HG02884 (cell line): Measurements from ENCODE around the gene KRTAP21-1.
"Not testable (repeated sequence)": the region's sequence is repeated elsewhere in the genome, so short reads cannot be mapped to it uniquely, and the experiment has no call there.

Source experiments
- ATAC-seq: cut with Tn5 transposase; IDR thresholded peaks from one replicate; pipeline ENCODE4 v1.9.1; 2021; ENCODE audit warnings: mild to moderate bottlenecking, moderate library complexity; ENCODE audit not compliant: unreplicated experiment

Gene KRTAP21-1

DNA sequence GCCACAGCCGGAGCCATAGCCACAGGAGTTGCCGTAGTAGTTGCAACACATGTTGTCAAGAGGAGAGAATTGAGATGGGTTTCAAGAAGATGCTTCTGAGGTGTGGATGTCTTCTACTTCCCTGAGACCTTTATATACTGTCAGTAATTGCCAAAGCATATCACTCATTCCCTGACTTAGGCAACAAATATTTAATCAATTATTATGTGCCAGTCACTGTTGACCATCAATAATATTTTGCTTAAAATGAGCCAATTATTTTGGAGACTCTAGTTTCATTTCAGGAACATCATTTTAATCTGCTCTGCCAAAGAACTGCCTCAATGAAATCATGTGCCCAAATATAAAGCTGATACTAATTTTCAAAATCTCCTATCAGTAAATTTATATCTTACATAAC, at the start of gene KRTAP21-1:
TSS of gene KRTAP21-1 (minus strand) at position 101 of the 400 bp plus-strand sequence. CDS start at position 51, 50 bp downstream.
- ATAC-seq = not testable (repeated sequence)

DNA sequence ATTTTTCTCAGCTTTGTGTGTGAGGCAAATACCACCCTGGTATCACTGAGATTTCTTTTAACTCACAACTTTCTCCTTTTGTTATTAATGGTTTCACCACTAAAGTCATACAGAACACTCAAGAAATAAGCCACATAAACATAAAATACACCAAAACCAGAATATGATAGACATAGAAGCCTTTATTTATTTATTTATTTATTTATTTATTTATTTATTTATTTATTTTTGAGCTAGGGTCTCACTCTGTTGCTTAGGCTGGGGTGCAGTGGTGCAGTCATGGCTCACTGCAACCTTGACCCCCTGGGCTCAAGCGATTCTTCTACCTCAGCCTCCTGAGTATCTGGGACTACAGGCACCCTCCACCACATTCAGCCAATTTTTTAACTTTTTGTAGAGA, 45.4 kb upstream of the KRTAP21-1 start:
- ATAC-seq = no peak

DNA sequence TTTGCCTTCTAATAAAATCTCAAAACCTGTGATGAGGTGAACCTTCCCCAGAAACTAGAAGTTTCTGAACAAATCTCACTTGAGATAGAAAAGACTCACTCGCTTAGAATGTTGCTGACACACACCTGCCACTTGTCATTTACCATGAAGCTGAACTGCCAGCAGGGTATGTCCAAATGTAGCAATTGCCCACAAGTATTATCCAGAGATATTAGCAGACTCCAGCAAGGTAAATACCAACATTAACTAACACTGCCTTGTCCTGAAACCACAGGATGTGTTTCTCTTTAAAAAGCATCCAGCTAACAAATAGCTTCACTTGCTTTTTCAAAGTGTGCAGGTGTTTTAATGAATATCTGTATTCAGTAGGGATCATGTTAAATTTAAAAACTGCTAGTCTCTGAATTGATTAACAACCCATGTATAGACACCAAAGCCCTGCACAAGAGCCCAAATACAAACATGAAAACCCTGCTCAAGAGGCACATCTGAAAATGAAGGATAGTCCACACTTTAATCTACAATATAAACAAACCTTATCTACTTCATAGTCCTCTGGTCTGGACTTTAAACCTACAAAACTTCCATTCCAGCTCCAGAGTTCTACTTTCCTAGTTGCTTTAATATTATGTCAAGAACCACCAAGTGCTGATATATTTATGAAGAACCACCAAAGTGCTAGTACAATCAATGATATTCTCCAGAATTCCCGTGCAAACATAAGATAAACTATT, 38.5 kb upstream of the KRTAP21-1 start:
- no peak for ATAC-seq

DNA sequence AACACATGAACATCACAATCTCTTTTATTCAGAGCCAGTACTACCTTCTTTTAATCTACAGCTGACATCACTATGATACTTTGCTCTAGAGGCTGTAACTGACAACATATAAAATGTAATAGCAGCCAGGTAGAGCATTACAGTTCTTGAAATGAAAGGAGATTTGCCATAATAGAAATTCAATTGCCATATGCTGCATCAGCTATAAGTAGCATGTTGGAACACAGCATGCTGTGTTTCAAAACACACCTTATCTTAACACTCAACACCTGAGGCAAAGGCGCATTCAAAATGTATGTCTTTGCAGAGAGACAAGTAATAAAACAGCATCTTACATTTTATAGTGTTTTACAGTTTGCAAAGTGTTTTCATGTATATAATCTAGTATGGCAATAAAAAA, 24.0 kb upstream of the KRTAP21-1 start:
- ATAC-seq = no peak

DNA sequence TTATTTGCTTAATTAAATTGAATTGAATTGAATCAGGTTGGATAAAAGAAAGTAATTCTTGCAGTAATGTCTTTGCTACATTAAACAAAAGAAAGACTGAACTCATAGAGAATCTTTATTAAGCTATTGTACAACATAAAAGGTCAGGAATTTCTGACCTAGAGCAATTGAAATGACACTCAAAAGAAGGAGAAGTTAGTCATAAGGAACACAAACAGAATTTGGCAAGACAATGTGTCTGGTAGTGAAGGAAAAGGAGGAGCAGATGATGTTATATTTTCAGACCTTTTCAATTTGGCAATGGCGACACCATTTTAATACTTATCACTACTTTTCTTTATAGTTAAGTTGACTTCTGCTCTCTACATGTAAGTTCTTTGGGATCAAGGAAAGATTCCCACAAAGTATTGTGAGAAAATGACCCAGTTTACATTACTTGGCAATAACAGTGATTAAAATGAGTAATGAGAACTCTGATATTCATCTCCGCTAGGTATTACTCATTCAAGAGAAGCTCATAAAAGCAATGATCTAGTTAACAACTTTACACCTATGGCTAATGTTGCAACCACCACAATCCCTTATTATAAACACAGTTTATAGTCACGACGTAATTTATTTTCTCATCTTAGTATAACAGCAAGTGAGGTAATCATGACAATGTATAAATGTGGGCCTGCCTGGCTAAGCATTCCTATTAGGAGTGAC, 14.7 kb upstream of the KRTAP21-1 start:
- no peak for ATAC-seq

DNA sequence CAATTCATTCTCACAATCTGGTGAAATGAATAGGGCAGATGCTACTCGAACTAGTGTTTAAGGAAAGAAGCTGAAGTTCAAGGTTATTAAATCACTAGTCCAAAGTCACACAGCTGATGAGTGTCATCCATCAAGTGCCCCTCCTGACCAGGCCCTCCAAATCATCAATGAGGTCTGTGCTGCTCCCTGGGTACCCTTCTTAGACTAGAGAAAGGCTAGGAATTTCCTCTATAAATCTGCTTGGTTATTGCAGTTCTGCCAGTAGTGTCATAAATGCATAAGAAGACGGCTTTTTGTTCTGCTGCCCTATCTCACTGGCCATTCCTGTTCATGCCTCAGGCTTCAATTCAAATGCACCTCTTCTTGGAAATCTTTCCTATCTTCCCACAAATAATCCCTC, 5.5 kb upstream of the KRTAP21-1 start:
- no peak for ATAC-seq

DNA sequence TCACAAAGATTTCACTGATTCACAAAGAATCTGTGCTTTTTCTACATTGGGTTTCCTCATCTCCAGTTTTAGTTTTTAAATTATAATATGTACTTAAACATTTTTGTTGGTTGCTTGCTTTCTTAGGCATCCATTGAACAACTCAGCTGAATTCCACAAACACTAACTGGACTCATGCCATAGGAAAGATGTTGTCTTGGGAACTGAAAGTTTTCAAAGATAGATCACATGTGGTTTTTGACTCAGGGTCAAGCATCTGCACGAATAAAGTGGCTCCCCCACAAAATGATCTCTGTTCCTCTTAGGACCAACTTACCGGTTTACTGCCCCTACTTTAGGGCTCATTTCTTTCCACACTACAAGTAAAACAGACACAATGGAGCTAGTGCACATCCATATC, 3.1 kb upstream of the KRTAP21-1 start:
- no peak for ATAC-seq

DNA sequence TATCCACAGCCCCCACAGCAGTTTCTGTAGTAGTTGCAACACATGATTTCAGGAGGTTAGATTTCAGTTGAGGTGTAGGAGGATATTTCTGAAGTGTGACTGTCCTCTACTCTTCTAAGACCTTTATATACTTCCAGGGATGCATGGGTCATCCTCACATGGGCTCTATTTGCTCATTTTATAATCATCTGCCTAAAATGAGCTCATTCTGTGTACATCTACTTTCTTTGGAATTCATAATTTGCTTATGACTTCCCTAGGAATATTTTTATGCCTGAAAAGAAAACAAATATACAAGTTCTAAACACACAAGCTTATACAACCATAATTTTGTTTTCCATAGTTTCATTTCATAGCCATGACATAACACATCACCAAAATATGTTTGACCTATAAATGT, 8.1 kb downstream of the KRTAP21-1 start, which contains the start of gene KRTAP21-2:
TSS of gene KRTAP21-2 (minus strand) at position 101 of the 400 bp plus-strand sequence. CDS start at position 44, 57 bp downstream.
- ATAC-seq = no peak

DNA sequence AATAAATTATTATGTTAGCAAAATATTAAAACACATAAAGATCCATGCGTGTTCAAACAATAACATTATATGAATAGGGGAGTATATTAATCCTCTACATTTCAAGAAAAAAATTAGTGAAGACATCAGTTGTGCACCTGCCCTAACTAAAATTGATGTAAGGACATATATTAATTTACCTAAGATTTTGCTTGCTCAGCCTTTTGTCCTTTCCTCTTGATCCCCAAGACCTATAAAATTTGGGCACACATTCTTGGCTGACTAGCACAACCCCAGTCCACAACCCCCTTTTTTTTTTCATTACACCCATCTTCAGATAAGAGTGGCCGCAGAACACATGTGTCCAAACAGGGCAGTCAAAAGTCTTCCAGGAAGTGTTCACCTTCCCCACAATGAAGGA, 14.8 kb downstream of the KRTAP21-1 start:
- no peak for ATAC-seq

DNA sequence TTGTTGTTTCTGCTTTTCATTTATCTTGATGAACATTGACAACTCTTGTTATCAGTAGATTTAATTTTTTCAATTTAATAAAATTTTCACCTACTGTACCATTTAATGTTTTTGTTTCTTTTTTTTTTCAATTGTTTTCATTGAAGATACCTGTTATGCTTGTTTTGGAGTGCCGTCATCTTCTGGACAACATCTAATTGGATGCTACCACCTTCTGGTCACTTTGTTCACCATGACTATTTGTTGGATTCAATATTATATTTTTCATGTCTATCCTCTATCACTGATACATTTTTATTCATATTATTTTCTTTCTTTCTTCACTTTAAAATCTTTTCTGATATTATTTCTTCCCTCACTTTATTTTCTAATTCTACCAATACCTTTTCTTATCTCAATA, 22.2 kb downstream of the KRTAP21-1 start:
- no peak for ATAC-seq

DNA sequence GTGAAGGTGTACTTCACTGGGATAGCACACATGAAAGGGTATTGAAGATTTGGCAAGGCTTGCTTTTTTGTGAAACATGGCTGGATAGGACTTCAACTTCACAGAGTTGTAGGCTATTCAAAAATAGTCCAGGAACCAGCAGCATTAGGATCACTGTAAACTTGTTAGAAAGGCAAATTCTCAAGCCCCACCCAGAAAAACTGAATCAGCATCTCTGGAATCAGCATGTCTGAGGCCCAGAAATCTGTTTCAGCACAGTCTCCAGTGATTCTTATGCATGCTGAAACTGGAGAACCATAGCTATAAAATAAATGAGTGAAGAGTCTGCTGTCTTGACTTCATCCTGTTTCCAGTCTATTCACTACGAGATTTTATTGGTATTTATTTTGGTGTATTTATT, 28.5 kb downstream of the KRTAP21-1 start:
- ATAC-seq = no peak

DNA sequence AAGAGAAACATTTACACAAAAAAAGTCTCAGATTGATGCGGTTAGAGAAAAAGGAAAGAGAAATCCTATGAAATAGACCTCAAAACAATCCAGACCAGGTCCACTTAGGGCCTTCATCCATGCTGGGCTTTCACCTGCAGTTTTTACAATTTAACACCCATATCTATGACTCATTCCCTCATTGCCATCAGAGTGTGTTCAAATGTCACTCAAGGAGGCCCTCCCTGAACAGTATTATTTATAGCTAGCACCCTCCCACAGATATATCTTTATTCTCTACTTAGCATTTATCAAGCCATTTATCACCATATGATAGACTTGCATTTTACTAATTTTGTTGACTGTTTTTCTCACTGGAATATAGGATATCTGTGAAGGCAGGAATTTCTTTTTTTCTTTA, 35.8 kb downstream of the KRTAP21-1 start:
- ATAC-seq = peak; percentile 50

DNA sequence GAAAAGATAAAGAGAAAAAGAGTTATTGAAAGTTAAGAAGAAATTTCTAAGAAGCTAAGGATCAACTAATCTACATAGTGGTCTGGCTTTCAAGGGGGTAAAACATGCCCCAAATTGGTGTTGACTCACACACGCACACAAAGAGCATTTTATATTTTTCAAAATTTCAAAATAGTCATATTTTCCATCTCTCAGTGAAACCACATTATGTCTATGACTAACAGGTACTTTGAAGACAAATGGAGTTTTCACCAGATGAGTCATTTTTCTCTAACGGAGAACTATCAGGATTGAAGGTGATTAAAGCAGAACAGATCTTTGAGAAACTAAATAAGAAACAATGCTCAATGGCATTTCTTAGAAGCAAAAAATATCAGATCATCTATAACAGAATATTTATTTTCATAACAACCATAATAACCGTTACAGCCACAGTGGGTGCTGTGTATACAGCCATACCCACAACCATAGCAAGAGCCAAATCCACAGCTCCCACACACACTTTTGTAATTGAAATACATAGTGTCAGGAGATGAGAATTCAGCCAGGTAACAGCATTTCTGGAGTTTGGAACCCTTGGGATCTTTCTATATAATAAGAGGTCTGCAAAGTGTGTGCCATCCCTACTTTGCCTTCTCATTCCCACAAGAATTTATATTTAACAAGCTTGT, 36.9 kb downstream of the KRTAP21-1 start, which contains the start of gene KRTAP21-3:
TSS of gene KRTAP21-3 (minus strand) at position 539 of the 671 bp plus-strand sequence. CDS start at position 521, 18 bp downstream.
- peak; percentile 80 for ATAC-seq

DNA sequence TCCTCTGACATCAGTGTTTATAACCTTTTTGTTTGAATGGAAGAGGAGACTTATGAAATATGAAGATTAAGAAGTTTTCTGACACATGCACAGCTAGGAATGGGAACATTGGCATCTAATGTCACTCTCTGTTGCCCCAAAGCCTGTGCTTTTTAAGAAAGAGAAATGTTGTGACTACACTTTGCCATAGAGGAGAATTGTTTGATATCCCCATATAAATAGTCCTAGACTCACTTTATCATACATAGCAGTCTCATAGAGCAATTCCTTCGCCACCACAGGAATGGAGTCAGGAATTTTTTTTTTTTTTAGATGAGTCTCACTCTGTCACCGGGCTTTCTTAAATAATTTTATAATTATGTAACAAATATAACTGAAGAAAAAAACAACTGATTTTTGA, 38.1 kb downstream of the KRTAP21-1 start:
- ATAC-seq = no peak

DNA sequence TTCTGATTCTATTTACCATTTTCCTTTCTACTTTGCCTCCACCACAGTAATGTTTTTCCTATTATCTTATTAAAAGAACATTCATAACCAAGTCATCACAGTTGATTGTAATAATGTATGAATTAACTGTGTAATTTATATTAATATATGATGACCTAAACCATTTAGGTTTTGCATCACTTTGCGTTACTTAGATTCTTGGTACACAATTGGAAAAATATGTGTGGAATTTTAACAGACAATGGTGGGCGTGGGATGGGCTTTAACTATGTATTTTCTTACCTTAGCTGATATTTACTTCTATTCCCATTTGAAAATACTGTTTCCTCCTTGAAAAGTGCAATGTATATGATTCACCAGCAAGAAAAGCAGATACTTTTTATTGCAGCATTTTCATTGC, 40.3 kb downstream of the KRTAP21-1 start:
- no peak for ATAC-seq

DNA sequence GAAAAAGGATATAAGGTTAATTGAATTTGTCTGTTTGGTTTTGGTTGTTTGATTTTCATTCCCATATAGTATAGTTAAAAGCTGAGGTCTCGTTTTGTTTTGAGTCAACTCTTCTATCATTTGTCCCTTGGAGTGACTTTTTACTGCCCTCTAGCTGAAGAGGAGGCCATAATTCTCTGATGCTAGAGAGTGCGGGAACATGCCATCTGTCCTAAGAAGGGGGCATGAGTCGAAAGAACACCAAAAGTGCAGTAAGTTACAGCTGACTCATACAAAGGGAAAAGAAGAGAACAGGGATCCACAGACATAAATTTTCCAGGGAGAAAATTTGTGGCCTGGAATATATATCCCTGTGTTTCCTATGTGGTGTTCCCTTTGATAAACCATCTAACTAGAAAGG, 40.8 kb downstream of the KRTAP21-1 start:
- ATAC-seq = no peak

DNA sequence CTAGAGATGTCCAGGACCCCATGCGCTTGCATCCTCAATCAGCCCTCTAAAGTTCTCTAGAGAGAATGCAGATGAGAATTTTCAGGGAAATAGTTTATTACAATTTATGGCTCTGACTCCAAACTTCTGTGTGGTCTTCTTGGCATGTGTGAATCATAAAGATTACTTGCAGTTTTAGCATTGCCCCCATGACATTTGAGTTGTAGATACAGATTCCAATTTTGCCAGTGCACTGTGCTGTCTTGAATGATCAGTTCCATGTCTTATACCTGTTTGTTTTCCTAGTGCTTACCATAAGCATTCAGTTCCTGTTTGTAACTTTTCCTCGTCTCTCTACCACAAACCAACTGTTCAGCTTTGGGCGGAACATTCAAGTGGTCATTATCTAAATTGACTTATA, 41.5 kb downstream of the KRTAP21-1 start:
- no peak for ATAC-seq

DNA sequence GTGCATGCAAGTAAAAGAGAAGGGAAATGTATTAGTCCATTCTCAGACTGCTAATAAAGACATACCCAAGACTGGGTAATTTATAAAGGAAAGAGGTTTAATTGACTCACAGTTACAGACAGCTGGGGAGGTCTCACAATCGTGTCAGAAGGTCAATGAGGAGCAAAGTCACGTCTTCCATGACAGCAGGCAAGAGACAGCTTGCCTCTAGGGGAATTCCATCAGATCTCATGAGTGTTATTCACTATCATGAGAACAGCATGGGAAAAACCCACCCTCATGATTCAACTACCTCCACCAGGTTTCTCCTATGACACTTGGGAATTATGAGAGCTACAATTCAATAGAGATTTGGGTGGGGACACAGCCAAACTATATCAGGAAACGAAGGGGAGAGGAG, 44.7 kb downstream of the KRTAP21-1 start:
- ATAC-seq = no peak

DNA sequence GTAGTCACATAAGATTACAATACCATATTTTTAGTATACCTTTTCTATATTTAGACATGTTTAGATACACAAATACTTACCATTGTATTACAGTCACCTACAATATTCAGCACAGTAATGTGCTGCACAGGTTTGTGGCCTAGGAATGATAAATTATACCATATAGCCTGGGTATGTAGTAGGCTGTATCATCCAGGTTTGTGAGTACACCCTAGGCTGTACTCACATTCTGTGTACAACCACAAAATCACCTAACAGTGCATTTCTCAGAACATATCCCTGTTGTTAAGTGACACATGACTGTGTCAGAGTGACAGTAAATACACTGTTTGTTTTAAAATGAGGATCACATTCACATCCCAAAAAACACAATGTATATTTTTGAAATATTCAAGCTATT, 47.8 kb downstream of the KRTAP21-1 start:
- no peak for ATAC-seq
